ENCODE results near the gene OASL.

The OASL gene

DNA sequence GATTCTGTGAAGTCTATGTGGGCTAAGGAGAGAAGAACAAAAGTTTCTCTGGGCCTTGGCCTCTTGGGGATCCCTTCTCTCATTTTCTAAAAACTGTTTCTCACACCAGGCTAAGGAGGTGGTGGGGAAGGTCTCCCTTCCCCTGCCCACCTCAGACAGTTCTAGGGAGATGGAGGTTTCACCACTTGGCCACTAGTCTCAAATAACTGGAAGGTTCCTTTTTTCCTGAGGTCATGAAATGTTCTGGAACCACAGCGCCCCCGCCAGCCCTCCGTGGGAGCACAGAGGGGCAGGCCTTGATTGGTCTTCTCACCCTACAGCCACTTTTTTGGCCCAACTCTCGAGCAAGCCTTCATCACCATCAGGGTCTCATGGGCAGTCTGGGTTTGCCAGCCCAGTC is 35.4 kb downstream of the OASL start:
- H3K4me3 ChIP-seq (ENCODE audit: low read depth, low read length): no peak overlapping the region
- TF ChIP-seq, protein P1, sequence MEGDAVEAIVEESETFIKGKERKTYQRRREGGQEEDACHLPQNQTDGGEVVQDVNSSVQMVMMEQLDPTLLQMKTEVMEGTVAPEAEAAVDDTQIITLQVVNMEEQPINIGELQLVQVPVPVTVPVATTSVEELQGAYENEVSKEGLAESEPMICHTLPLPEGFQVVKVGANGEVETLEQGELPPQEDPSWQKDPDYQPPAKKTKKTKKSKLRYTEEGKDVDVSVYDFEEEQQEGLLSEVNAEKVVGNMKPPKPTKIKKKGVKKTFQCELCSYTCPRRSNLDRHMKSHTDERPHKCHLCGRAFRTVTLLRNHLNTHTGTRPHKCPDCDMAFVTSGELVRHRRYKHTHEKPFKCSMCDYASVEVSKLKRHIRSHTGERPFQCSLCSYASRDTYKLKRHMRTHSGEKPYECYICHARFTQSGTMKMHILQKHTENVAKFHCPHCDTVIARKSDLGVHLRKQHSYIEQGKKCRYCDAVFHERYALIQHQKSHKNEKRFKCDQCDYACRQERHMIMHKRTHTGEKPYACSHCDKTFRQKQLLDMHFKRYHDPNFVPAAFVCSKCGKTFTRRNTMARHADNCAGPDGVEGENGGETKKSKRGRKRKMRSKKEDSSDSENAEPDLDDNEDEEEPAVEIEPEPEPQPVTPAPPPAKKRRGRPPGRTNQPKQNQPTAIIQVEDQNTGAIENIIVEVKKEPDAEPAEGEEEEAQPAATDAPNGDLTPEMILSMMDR (IDR thresholded peaks at IDR 0.05; ENCODE audit: low read depth, low read length): peak; percentile 40
- TF ChIP-seq MYC (IDR thresholded peaks at IDR 0.05; ENCODE audit: low read depth, low read length): no peak
- peak; percentile 48 for DNase-seq (ENCODE audit: low read depth)

GRCh38 chr12:121001841-121002483 is 37.1 kb downstream of the OASL start:
- DNase-seq (ENCODE audit: low read depth): no peak
- no peak for TF ChIP-seq MYC (IDR thresholded peaks at IDR 0.05; ENCODE audit: low read depth, low read length)
- TF ChIP-seq, protein P1 (IDR thresholded peaks at IDR 0.05; ENCODE audit: low read depth, low read length): no peak
- no peak for TF ChIP-seq POLR2A (IDR thresholded peaks at IDR 0.05; ENCODE audit: extremely low read depth, insufficient read length)
- TF ChIP-seq, protein P2, sequence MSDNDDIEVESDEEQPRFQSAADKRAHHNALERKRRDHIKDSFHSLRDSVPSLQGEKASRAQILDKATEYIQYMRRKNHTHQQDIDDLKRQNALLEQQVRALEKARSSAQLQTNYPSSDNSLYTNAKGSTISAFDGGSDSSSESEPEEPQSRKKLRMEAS (IDR thresholded peaks at IDR 0.05; ENCODE audit: low read depth, low read length): no peak
- no peak overlapping the region for H3K4me3 ChIP-seq (ENCODE audit: low read depth, low read length)

DNA sequence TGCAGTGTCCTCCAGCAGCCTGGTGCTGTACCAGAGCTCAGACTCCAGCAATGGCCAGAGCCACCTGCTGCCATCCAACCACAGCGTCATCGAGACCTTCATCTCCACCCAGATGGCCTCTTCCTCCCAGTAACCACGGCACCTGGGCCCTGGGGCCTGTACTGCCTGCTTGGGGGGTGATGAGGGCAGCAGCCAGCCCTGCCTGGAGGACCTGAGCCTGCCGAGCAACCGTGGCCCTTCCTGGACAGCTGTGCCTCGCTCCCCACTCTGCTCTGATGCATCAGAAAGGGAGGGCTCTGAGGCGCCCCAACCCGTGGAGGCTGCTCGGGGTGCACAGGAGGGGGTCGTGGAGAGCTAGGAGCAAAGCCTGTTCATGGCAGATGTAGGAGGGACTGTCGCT is 38.0 kb downstream of the OASL start:
- DNase-seq (ENCODE audit: low read depth): no peak
- no peak overlapping the region for H3K4me3 ChIP-seq (ENCODE audit: low read depth, low read length)
- TF ChIP-seq MYC (IDR thresholded peaks at IDR 0.05; ENCODE audit: low read depth, low read length) (no peak), POLR2A (IDR thresholded peaks at IDR 0.05; ENCODE audit: extremely low read depth, insufficient read length) (no peak)
- TF ChIP-seq, protein P1 (IDR thresholded peaks at IDR 0.05; ENCODE audit: low read depth, low read length): no peak
- TF ChIP-seq, protein P2 (IDR thresholded peaks at IDR 0.05; ENCODE audit: low read depth, low read length): no peak

DNA sequence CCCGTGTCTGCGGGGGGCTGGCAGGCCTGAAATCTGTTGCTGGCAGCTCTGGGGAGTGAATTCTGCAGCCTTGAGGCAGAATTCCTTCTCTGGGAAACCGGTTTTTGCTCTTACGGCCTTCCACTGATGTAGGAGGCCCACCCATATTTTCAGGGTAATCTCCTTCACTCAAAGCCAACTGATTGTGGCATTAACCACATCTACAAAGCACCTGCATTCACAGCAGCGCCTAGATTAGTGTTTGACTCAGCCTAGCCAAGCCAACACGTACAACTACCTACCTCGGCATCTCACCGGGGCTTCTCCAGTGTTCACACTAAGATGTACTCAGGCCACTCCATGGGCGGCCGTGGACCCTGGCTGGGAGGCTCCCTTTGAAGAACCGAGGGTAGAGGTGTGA is 38.5 kb downstream of the OASL start:
- TF ChIP-seq POLR2A (IDR thresholded peaks at IDR 0.05; ENCODE audit: extremely low read depth, insufficient read length) (no peak), MYC (IDR thresholded peaks at IDR 0.05; ENCODE audit: low read depth, low read length) (no peak)
- TF ChIP-seq, protein P1 (IDR thresholded peaks at IDR 0.05; ENCODE audit: low read depth, low read length): no peak
- TF ChIP-seq, protein P2 (IDR thresholded peaks at IDR 0.05; ENCODE audit: low read depth, low read length): no peak
- DNase-seq (ENCODE audit: low read depth): no peak
- H3K4me3 ChIP-seq (ENCODE audit: low read depth, low read length): no peak overlapping the region

GRCh38 chr12:120999191-121000120 is 39.6 kb downstream of the OASL start:
- TF ChIP-seq POLR2A (IDR thresholded peaks at IDR 0.05; ENCODE audit: extremely low read depth, insufficient read length): no peak
- TF ChIP-seq MYC (IDR thresholded peaks at IDR 0.05; ENCODE audit: low read depth, low read length): no peak
- TF ChIP-seq, protein P2 (IDR thresholded peaks at IDR 0.05; ENCODE audit: low read depth, low read length): no peak
- TF ChIP-seq, protein P1 (IDR thresholded peaks at IDR 0.05; ENCODE audit: low read depth, low read length): no peak
- no peak for DNase-seq (ENCODE audit: low read depth)
- H3K4me3 ChIP-seq (ENCODE audit: low read depth, low read length): no peak overlapping the region
